HL-60/S4 treated with phorbol 12-myristate 13-acetate at 8.2 ng/mL for 4 days and 3 days (cell line): ENCODE results near the gene RELN.

Experiments used
- in situ Hi-C: fragments of 300-500 bp; cut with MboI; formaldehyde crosslinking; loops from 2 replicates; pipeline ENCODE4 v1.15.0; 2022; ENCODE audit warnings: low sequenced_read_pairs

The RELN gene

GRCh38 chr7:103432712-103433111 is 556.7 kb downstream of the RELN start:
- in situ Hi-C loops: no loop called here

GRCh38 chr7:103425177-103425576 is 564.3 kb downstream of the RELN start:
- in situ Hi-C loops: no loop called here

GRCh38 chr7:103423467-103424179 is 565.8 kb downstream of the RELN start:
- in situ Hi-C loops: no loop called here
